Stomach (tissue), 9 donors: Measurements from ENCODE around the gene ZNF599. TPM values are rescaled to one million over a fixed set of nuclear protein-coding genes. Genes with fewer than 3 reads are reported as not detected.
A peak's percentile ranks its signal among the peaks of the same experiment; 100 is the strongest.

Experiments used
- DNase-seq, 2 donors: peaks; one replicate each; pipeline versions ENCODE4 v3.0.0 to v3.0.0-alpha.2; 2013 to 2019
- H3K27ac ChIP-seq, 5 donors: fragments of 200-600 bp in 4 of 5; sonication (generic) in 4 of 5; one replicate each; pipeline ENCODE4 v1.5.1; 2013 to 2019; ENCODE audit warnings: mild to moderate bottlenecking in 1 of 5, moderate library complexity in 1 of 5
- H3K27me3 ChIP-seq, 3 donors: fragments of 200-600 bp; sonication (generic); one replicate each; pipeline ENCODE4 v1.5.1; 2017 to 2019; ENCODE audit warnings: mixed run types in 1 of 3
- H3K36me3 ChIP-seq, 4 donors: fragments of 200-600 bp; sonication (generic); 1 replicate in 3 of 4; 2 replicates in 1 of 4; pipeline ENCODE4 v1.5.1; 2016 to 2019
- H3K4me1 ChIP-seq, 4 donors: fragments of 200-600 bp; sonication (generic); one replicate each; pipeline ENCODE4 v1.5.1; 2016 to 2019
- H3K4me3 ChIP-seq, 4 donors: fragments of 200-600 bp; sonication (generic) in 3 of 4; one replicate each; pipeline ENCODE4 v1.5.1; 2016 to 2019; ENCODE audit warnings: mild to moderate bottlenecking in 1 of 4
- H3K9me3 ChIP-seq, 4 donors: fragments of 200-600 bp; sonication (generic); one replicate each; pipeline ENCODE4 v1.5.1; 2016 to 2019
- CTCF ChIP-seq, 7 experiments: fragments of 450-650 bp in 4 of 7; fragments of 200-600 bp in 3 of 7; sonication (generic) in 3 of 7; IDR thresholded peaks; one replicate each; pipeline ENCODE4 v1.5.1; 2016 to 2019; ENCODE audit warnings: antibody characterized with exemption in 7 of 7, control low read depth in 2 of 7, mild to moderate bottlenecking in 1 of 7
- EP300 ChIP-seq: sonication (generic); formaldehyde crosslinking; IDR thresholded peaks from one replicate; pipeline ENCODE4 v1.6.1; 2017; ENCODE audit warnings: antibody characterized with exemption
- POLR2A ChIP-seq, 4 donors: fragments of 450-650 bp; IDR thresholded peaks; one replicate each; pipeline ENCODE4 v1.6.1; 2016; ENCODE audit warnings: antibody characterized with exemption in 4 of 4, control low read depth in 2 of 4, mild to moderate bottlenecking in 1 of 4, moderate library complexity in 1 of 4
- POLR2AphosphoS5 ChIP-seq, 3 donors: sonication (generic); formaldehyde crosslinking; IDR thresholded peaks; one replicate each; pipeline ENCODE4 v1.6.1; 2016; ENCODE audit warnings: antibody characterized with exemption in 3 of 3
- WGBS, 5 donors: extraction: QIAGEN DNeasy Blood & Tissue Kit in 3 of 5; methylation state at CpG; one replicate each; pipeline versions ENCODE4 v1.1.5 to v1.1.7; 2013 to 2018; 5-methylcytosine and 5-hydroxymethylcytosine counted together
- intact Hi-C: fragments of 100-400 bp; cut with DNase I; formaldehyde crosslinking; loops from one replicate; pipeline ENCODE4 v1.15.1; 2023; ENCODE audit warnings: low total_unique reads
- polyA plus RNA-seq, 3 donors: library from polyadenylated mRNA; stranded (reverse); fragments of 200-250 nt; gene quantifications; one replicate each; pipeline ENCODE4 v1.2.3, GENCODE V29; 2013
- total RNA-seq, 5 donors: library from RNA; depleted of rRNA; stranded (reverse); fragments of >200 nt; gene quantifications; one replicate each; pipeline versions ENCODE4 v1.1.0 to v1.2.3, GENCODE V29; 2014 to 2016
- donor health status: healthy with polysubstance abuse.
- donor health status: Bipolar disorder and iron deficiency.
- donor health status: healthy.

The ZNF599 gene
- total and polyA plus RNA-seq, 8 donors, result 0.58 to 6.7 (median 4.5) TPM; not detected in 1

GRCh38 chr19:34712395-34713261 lies 60.4 kb downstream of the ZNF599 start:
- Histone ChIP-seq H3K4me1 (no peaks in the 10 kb centered on the region), H3K9me3 (peaks cover 0 to 20% (median 12%) of the 10 kb centered on the region in 4 donors), H3K36me3 (no peaks in the 10 kb centered on the region), H3K27ac (no peak overlapping the region), H3K27me3 (peaks cover 0 to 7% (median 0%) of the 10 kb centered on the region in 3 donors), H3K4me3 (no peak overlapping the region)
- TF ChIP-seq EP300 (no peak), CTCF (IDR thresholded peaks at IDR 0.05) (peak in 5 of 7 experiments; percentile 56 to 90 (median 80)), POLR2AphosphoS5 (IDR thresholded peaks at IDR 0.05) (peak in 1 of 3 donors; percentile 57)
- WGBS, 5 donors, result 33 to 36% (median 35%) methylated on average over 11 of the region's 11 CpGs
- peak; percentile 52 to 87 for DNase-seq
- intact Hi-C loops, result loop anchor here (2.0 kb wide), 1 partner anchor 74 kb away; no protein-coding TSS in a partner anchor

- intact Hi-C loops, result loop anchor here (2.0 kb wide), 1 partner anchor 73 kb away; no protein-coding TSS in a partner anchor
- Histone ChIP-seq H3K27me3 (peaks cover 0 to 7% (median 0%) of the 10 kb centered on the region in 3 donors), H3K27ac (no peak overlapping the region), H3K4me1 (no peaks in the 10 kb centered on the region), H3K9me3 (peaks cover 0 to 28% (median 18%) of the 10 kb centered on the region in 4 donors), H3K4me3 (no peak overlapping the region), H3K36me3 (no peaks in the 10 kb centered on the region)
- 59 to 68% (median 62%) methylated on average over 6 of the region's 6 CpGs for WGBS, 5 donors
- DNase-seq, result no peak
- TF ChIP-seq CTCF (IDR thresholded peaks at IDR 0.05), result no peak
- no peak for TF ChIP-seq POLR2A (IDR thresholded peaks at IDR 0.05)
- no peak for TF ChIP-seq EP300
Measured at GRCh38 chr19:34711890-34712289, 61.1 kb downstream of the ZNF599 start.

Other genes with a start within 250 kb of the ZNF599 start
- gene SCGB2B2, start 96.1 kb downstream of the ZNF599 start, total RNA-seq, result 1 to 10 TPM in 1 of 5 donors, under 1 TPM in 1, not detected in 3; 0.37 to 1.8 TPM
- under 1 TPM in 1 of 3 donors, not detected in 2; 0.12 TPM for gene SCGB2B2, start 96.1 kb downstream of the ZNF599 start, polyA plus RNA-seq
- 10 to 100 TPM; 13.8 to 92.4 (median 21.7) TPM for gene ZNF302, start 95.5 kb downstream of the ZNF599 start, total RNA-seq
- gene ZNF302, start 95.5 kb downstream of the ZNF599 start, polyA plus RNA-seq, result 10 to 100 TPM; 10.1 to 18.2 (median 15.0) TPM
- 10 to 100 TPM in 3 of 5 donors, 1 to 10 TPM in 2; 2.3 to 43.2 (median 13.2) TPM for gene ZNF181, start 39.0 kb downstream of the ZNF599 start, total RNA-seq
- 10 to 100 TPM in 1 of 3 donors, 1 to 10 TPM in 2; 5.7 to 17.7 (median 5.9) TPM for gene ZNF181, start 39.0 kb downstream of the ZNF599 start, polyA plus RNA-seq
- gene ZNF30, start 153.7 kb upstream of the ZNF599 start, total RNA-seq, result 1 to 10 TPM in 3 of 5 donors, under 1 TPM in 1, not detected in 1; 0.58 to 4.1 (median 3.5) TPM
- gene ZNF30, start 153.7 kb upstream of the ZNF599 start, polyA plus RNA-seq, result 1 to 10 TPM; 1.2 to 6.1 (median 1.4) TPM
- gene ZNF792, start 191.0 kb upstream of the ZNF599 start, total RNA-seq, result 10 to 100 TPM in 2 of 5 donors, 1 to 10 TPM in 2, under 1 TPM in 1; 0.87 to 14.3 (median 8.4) TPM
- 1 to 10 TPM in 1 of 3 donors, under 1 TPM in 2; 0.78 to 1.4 (median 0.87) TPM for gene ZNF792, start 191.0 kb upstream of the ZNF599 start, polyA plus RNA-seq
- gene GRAMD1A, start 227.1 kb upstream of the ZNF599 start, total RNA-seq, result 10 to 100 TPM; 39.7 to 74.1 (median 48.1) TPM
- 10 to 100 TPM; 29.8 to 52.2 (median 34.4) TPM for gene GRAMD1A, start 227.1 kb upstream of the ZNF599 start, polyA plus RNA-seq